ENCODE results near the gene IMPDH2.

DNA sequence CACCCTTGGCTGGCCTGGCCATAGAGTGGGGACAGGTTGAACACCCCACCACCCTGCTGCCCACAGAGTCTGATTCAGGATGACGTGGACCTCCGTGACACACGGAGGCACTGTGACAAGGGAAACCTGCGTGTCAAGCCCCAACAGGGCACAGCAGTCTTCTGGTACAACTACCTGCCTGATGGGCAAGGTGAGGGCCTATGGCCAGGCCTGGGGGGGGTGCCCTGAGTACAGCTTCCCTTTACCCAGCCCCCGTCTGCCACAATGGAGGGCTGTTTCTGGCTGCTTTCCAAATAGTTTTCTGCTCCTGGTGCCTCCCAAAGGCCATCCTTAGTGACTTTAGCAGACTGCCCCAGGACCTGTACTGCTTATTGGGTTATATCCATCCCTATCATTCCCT is 23.2 kb downstream of the IMPDH2 start:
- TF ChIP-seq, protein P1, sequence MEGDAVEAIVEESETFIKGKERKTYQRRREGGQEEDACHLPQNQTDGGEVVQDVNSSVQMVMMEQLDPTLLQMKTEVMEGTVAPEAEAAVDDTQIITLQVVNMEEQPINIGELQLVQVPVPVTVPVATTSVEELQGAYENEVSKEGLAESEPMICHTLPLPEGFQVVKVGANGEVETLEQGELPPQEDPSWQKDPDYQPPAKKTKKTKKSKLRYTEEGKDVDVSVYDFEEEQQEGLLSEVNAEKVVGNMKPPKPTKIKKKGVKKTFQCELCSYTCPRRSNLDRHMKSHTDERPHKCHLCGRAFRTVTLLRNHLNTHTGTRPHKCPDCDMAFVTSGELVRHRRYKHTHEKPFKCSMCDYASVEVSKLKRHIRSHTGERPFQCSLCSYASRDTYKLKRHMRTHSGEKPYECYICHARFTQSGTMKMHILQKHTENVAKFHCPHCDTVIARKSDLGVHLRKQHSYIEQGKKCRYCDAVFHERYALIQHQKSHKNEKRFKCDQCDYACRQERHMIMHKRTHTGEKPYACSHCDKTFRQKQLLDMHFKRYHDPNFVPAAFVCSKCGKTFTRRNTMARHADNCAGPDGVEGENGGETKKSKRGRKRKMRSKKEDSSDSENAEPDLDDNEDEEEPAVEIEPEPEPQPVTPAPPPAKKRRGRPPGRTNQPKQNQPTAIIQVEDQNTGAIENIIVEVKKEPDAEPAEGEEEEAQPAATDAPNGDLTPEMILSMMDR (conservative IDR thresholded peaks at IDR 0.05 in 1 of 2, IDR thresholded peaks at IDR 0.05 in 1 of 2; ENCODE audit: low read depth in 1 of 2, low read length in 2 of 2), result no peak
- no peak for TF ChIP-seq EZH2 (IDR thresholded peaks at IDR 0.05; ENCODE audit: low read length, missing control alignments)
